ENCODE results near the gene NENF.
"Not testable (repeated sequence)": the region's sequence is repeated elsewhere in the genome, so short reads cannot be mapped to it uniquely, and the experiment has no call there.

NENF gene

DNA sequence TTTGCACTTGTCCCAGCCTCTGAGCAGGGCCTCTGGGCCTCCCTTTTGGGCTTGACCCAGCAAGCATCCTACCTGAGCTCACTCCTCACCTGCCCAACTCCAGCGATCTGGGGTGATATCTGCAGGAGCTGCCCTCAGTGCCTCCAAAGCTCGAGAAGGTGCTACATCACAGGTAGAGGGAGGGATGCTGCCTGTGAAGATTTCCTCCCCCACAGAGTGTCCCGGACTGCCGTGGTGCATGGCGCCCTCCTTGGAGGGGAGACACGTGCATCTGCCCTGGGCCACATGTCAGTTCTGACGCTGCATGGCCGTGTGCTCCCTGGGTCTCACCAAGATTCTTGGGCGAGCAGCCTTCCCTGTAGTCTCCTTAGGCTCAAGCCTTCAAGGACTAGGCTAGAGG, 27.7 kb downstream of the NENF start:
- DNase-seq (ENCODE audit: low read depth): no peak

GRCh38 chr1:212461916-212462660, 29.4 kb downstream of the NENF start:
- no peak for DNase-seq (ENCODE audit: low read depth)

GRCh38 chr1:212463565-212464285, 31.0 kb downstream of the NENF start:
- DNase-seq (ENCODE audit: low read depth): no peak

DNA sequence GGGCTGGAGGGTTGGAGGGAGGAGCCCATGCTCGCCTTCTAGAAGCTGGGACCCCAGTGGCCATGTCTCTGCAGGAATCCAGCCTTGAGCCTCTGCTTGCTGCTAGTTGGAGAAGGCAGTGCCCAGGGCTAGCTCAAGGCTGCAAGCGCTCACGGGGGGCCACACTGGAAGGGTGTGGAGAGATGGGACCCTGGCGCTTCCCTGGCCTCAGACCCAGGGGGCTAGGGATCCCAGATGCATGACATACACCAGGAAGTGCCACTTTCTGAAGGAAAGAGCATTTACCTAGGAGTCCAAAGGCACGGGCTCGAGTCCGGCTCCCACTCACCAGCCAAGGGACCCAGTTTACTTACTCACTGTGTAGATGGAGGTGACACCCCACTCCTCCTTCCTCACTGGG, 32.6 kb downstream of the NENF start:
- no peak for DNase-seq (ENCODE audit: low read depth)

GRCh38 chr1:212466437-212466836, 33.7 kb downstream of the NENF start:
- DNase-seq (ENCODE audit: low read depth): no peak

GRCh38 chr1:212466898-212467650, 34.4 kb downstream of the NENF start:
- no peak for DNase-seq (ENCODE audit: low read depth)

GRCh38 chr1:212467843-212468482, 35.2 kb downstream of the NENF start:
- DNase-seq (ENCODE audit: low read depth): no peak

DNA sequence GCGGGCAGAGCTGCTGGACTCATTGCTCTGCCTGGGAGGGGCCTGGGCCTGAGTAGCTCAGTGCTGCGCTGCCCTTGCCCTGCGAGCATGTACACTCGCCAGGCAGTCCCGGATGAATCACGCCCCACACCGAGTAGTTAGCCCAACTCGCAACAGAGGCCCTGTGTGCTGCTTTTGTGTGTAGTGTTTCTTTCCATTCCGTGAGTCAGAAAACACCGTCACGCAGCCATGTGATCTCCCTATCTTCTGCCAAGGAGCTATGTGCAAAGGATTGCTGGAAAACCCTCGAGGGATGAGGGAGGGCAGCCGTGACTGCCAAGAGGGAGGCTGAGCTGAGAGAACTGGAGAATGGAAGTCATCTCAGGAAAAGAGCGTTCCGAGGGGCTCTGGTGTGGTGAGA, 37.3 kb downstream of the NENF start:
- no peak for DNase-seq (ENCODE audit: low read depth)

DNA sequence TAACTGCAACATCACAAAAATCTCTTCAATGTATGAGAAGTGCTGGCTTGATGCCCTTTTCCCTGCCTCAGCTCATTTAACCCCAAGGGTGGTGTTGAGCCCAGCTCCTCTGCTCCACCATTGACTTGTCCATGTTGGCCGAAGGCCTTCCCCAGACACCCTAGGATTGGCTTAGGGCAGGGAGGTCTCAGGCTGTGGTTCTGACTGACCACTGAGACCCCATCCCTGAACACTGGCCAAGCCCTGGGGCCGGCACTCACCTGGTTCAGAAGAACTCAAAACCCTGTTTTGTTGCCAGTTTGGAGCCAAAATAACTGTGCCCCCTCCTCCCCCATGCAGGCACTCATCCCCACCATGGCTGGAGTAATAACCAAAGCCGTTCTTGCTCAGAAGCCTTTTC, 38.6 kb downstream of the NENF start:
- no peak for DNase-seq (ENCODE audit: low read depth)

- DNase-seq (ENCODE audit: low read depth): no peak
Observed at GRCh38 chr1:212471891-212472675, 39.4 kb downstream of the NENF start.

- no peak for DNase-seq (ENCODE audit: low read depth)
Observed at GRCh38 chr1:212473729-212474128, 41.0 kb downstream of the NENF start.

DNA sequence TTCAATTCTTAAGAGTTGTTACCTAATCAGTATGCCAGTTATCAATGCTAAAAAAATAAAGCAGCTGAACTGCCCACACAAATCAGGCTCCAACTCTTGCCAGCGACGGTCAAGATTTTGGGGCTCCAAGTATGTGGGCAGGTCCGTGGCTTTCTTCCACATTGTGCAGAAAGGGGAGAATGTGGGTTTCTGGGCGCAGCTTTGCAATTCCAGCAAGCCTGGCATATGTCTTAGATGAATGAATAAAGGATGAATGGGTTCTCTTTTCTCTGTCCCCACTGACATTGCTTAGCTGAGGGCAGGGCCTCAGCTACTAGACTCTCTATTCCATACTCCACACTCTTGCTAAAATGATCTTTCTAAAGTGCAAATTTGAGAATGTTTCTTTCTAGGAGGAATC, 42.4 kb downstream of the NENF start:
- DNase-seq (ENCODE audit: low read depth): no peak

- DNase-seq (ENCODE audit: low read depth): not testable (repeated sequence)
Observed at GRCh38 chr1:212475831-212476230, 43.1 kb downstream of the NENF start.

DNA sequence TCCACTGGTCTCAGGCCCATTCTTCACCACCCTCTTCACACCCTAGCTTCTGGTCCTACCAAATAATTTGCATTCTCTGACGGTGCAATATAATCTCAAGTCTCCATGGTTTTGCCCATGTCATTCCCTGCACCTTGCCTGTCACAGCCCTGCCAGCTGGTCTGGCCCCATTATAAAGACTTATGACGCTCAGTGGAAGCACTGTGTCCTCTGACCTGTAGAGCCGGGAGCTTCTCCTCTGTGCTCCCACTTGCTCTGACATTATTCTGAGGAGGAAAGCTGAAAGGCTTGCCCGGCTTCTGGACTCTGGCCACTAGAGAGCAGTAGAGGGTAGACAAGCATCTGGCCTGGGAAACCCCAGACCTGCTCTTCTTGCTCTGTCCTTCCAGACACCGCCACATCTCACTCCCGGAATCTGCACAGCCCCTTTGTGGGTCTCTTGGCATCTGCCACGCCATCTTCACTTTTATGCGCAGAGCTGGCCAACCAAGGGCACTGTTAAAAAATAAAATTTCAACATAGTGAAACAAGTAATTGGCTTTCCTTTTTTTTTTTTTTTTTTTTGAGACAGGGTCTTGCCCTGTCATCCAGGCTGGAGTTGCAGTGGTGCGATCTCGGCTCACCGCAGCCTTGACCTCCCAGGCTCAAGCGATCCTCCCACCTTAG, 44.4 kb downstream of the NENF start:
- peak; percentile 72 for DNase-seq (ENCODE audit: low read depth)

GRCh38 chr1:212477680-212478466, 45.2 kb downstream of the NENF start:
- DNase-seq (ENCODE audit: low read depth): no peak

DNA sequence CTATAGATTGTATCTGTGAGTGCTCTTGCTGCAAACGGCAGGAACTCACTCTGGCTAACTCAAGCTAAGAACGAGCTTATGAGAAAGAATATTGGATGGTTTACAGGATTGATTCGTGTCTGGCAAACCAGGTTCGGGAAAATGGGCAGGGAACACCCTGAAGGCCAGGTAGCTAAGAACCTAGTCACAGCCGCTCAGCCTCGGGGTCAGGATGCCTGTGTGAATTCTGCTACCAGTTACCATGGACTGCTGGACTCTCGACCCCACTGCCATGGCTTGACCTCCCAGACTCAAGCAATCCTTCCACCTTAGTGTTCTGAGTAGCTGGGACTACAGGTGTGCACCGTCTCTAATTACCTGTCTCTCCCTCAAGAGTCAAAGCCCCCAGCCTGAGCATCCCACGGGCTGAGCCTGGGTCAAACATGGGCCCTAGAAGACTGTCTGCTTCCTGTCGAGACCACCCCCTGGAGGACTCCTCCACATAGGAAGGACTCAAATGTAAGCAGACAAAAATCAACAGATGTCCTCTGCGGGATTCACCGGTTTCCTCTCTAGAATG, 45.8 kb downstream of the NENF start:
- no peak for DNase-seq (ENCODE audit: low read depth)

GRCh38 chr1:212479188-212479587, 46.5 kb downstream of the NENF start:
- DNase-seq (ENCODE audit: low read depth): no peak

GRCh38 chr1:212480711-212481437, 48.2 kb downstream of the NENF start:
- DNase-seq (ENCODE audit: low read depth): not testable (repeated sequence)

DNA sequence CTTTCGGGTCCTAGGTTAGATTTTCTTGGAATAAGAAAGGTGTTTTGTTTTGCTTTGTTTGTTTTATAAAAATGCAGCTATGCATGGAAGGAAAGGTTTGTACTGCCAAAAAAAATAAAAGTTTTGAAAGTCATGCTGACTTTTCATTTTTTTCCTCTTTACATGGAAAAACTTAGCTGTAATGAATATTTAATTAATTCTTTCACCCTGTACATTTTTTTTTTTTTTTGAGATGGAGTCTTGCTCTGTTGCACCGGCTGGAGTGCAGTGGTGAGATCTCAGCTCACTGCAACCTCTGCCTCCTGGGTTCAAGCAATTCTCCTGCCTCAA, 48.7 kb downstream of the NENF start:
- DNase-seq (ENCODE audit: low read depth): no peak
